ENCODE measurements around the gene WNT7B.

WNT7B gene

GRCh38 chr22:45949258-45949870 lies 27.6 kb downstream of the WNT7B start:
- DNase-seq, result no peak

- DNase-seq, result no peak
Measured at GRCh38 chr22:45948081-45948648, 28.8 kb downstream of the WNT7B start.

DNA sequence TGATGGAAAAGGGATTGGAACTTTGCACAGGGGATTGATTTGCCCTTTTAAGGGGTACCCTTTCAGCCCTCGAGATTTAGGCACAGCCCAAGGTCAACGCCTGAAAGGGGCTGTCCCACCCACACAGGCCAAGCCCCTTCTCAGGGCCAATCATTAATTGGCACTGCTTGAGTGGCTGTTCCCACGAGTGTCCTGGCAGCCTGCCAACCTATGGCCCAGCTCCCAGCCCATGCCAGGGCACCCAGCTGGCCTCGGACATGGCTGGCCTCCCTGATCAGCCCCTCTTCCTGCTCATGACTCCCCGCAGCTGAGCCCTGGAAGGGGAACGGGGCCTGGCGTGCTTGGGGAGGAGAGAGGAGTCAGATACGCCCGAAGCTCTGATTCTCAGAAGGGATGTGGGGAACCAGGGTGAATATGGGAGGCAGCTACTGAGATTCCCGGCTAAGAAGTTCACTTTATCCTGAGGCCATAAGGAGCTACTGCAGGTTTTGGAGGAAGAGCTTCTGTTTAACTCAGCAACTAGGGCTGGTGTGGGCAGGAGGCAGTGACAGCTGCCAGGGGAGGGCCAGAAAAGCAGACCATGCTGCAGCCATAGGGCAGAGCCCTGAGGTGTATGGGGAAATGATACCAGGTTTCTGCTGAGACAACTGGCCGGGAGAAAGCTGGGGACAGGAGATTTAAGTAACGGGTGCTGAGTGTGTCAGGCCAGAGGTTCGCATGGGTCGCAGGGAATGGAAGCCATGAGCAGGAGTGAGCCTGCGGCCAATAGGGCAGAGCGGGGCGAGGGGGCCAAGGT lies 30.0 kb downstream of the WNT7B start:
- DNase-seq, result no peak

DNA sequence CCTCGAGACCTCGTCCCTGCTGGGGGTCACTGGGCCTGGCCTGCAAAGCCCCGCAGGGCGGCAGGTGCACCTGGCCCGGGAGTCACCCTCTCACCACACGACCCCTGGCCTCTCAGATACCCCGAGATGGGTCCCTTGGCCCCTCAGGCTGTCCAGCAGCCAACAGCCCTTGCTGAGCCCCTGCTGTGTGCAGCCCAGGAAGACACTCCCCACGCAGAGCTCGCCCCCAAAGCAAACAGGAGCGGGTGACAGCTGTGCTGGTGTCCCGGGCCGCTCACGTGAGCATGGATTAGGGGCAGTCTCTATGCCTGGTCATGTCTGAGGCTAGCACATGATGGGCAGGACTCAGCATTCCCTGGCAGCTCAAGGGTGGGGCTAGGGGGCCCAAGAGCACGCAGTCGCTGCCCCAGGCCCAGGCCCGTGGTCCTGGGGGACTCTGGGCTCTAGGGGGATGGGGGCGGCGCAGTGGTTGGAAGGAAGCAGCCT lies 31.3 kb downstream of the WNT7B start:
- no peak for DNase-seq

DNA sequence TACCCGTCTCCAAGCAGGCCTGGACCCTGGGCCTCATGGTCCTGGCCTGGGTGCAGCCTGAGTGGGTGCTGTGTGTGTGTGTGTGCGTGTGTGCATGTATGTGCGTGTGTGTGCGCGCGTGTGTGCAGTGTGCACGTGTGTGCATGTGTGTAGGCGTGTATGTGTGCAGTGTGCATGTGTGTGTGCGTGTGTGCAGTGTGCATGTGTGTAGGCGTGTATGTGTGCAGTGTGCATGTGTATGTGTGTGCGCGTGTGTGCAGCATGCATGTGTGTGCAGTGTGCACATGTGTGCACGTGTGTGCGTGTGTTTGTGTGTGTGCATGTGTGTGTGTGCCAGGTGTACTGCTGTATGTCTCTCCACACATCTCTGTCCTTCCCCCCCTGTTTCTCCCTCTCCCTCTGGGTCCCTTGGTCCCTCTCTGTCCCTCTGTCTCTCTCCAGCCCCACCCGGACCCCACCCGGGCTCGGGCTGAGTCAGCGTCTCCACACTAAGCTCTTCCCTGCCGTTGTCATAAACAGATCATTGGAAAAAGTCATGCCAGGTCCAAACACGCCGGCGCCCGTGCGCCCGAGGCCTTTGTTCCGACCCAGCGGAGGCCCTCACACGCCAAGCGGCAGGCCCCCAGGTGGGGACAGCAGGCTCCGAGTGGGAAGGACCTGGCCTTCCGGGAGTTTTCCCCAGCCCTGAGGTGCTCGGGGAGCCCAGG lies 34.0 kb downstream of the WNT7B start:
- DNase-seq, result no peak

GRCh38 chr22:45942344-45942743 lies 34.6 kb downstream of the WNT7B start:
- no peak for DNase-seq

GRCh38 chr22:45938913-45939312 lies 38.0 kb downstream of the WNT7B start:
- no peak for DNase-seq

- no peak for DNase-seq
Measured at GRCh38 chr22:45937960-45938359, 39.0 kb downstream of the WNT7B start.

GRCh38 chr22:45935573-45935972 lies 41.4 kb downstream of the WNT7B start:
- DNase-seq, result no peak

DNA sequence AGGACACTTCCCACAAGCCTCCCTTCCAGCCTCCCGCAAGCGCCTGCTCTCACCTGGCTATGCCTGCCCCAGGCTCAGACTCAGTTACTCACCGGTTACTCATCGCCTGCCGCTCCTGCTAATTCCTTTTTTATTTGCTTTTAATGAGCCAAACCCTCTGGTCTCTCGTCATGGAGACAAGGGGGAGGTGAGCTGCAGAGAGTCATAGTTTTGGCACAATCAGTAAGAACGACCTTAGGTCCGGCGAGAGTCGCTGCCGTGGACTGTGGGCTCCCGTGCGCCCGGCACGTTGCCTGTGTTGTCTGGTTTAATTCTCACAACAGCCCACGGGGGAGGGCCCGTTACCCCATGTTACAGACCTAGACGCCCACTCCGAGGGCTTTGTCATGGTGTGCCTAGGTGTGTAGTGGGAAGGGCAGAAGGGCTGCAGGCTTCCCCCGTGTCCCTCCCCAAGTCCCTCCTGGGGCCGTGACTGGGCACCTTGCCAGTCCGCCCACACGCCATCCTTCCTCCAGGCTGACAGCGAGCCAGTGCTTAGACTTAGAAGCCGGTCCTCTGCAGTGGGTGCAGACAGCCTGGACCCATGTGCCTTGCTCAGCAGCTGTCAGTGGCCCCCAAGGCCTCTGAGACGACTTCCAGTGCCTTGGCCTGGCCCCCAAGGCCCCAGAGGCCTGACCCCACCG lies 42.2 kb downstream of the WNT7B start:
- DNase-seq, result no peak

- no peak for DNase-seq
Measured at GRCh38 chr22:45934168-45934564, 42.8 kb downstream of the WNT7B start.

DNA sequence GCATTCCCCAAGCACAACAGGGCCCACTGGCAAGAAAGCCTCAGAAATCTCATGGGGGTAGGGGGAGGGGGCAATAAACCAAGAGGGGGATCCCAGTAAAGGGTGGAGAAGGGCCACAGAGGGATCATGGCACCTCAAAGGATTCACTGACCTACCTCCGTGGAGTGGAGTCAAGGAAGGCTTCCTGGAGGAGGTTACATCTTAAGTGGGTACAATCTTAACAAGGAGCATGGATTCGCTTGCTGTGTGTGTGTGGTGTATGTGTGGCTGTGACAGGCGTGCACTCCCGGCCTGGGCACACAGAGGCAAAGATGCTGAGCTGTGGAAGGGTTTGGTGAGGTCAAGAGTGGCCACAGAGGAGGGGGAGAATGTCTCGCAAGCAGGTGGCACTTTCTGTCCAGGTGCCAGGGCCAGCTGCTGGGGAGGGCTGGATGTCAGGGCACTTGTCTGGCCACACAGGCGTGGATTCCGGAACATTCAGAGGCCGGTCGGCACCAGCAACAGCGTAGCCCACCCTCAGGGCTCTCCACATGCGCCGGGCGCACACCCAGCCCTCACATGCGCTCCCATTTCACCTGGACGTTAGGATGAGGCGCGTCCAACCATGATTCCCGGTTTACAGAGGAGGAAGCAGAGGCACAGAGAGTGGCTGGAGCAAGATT lies 43.3 kb downstream of the WNT7B start:
- DNase-seq, result no peak

GRCh38 chr22:45932071-45932470 lies 44.9 kb downstream of the WNT7B start:
- no peak for DNase-seq

DNA sequence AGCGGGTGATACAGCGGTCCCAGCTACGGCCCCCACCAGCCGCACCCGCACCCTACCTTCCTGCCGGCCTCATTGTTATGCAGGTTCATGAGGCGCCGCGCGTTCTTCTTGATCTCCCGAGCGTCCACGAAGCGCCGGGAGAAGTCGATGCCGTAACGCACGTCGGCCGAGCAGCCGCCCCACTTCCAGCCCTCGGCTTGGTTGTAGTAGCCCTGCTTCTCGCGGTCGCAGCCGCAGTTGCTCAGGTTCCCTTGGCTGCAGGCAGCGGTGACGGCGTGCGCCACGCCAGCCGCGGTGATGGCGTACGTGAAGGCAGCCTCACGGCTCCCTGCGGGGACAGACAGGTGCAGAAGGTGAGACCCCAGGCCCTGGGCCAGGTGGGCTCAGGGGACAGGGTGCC lies 45.9 kb downstream of the WNT7B start:
- no peak for DNase-seq

- DNase-seq, result no peak
Measured at GRCh38 chr22:45930324-45930723, 46.6 kb downstream of the WNT7B start.

GRCh38 chr22:45929649-45930048 lies 47.3 kb downstream of the WNT7B start:
- DNase-seq, result no peak

GRCh38 chr22:45928726-45929368 lies 48.1 kb downstream of the WNT7B start:
- DNase-seq, result no peak

DNA sequence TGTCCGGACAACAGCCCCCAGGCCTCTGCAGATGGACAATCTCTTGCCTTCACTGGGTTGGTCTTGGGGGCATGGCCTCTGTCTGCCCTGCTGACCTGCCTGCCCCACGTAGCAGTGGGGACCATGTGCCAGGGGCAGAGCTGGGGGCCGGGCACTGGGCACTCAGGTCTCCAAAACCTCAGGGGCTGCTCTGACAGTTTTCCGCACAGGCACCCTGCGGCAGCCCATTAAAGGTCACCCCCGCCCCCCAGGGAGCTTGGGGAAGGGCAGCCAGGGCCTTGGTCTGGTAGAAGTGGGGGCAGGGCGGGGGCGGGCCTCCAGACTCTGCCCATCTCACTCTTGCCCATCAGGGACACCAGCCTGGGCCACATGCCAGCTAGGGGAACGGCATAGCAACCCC lies 49.9 kb downstream of the WNT7B start:
- DNase-seq, result no peak

DNA sequence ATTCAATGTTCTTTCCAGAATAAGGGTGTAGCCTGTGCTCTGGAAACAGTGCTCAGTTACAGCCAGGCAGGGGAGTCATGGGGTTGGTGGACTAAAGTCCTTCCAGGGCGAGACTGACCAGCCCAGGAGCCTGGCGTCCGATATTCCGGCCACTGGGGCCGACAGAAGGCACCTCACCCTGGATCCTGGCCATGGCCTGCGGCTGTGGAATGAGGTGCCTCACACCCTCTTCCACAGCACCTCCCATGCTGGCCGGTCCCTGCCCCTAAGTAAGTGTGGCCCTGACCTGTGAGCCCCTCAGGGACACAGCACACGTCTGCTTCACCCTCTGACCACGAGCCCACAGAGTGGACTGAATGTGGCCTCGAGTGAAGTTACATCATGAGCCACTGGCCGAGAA lies 50.5 kb downstream of the WNT7B start:
- DNase-seq, result no peak

DNA sequence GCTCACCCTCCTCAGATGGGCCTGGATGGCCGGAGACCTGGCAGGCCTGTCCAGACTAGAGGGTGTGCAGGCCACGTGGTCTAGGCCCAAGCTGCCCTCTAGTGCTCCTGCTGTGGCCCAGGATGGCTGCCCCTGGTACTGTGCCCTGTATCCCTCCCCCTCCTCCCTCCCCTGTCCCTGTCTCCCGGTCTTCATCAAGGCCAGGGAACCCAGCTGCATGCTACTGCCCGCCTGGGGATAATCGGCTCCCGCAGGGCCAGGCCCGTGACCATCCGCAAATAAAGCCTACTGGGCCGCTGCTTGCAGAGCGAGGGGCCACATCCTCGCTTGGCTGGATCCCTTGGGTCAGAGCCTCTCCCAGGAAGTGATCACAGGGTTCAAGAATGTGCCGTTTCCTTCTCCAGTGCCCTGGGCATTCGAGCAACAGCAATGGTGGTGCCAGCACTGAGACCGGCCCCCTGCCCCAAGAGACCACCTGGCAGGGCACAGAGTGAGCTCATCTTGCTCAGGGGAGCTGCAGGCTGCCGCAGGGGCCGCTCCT lies 51.1 kb downstream of the WNT7B start:
- DNase-seq, result no peak

DNA sequence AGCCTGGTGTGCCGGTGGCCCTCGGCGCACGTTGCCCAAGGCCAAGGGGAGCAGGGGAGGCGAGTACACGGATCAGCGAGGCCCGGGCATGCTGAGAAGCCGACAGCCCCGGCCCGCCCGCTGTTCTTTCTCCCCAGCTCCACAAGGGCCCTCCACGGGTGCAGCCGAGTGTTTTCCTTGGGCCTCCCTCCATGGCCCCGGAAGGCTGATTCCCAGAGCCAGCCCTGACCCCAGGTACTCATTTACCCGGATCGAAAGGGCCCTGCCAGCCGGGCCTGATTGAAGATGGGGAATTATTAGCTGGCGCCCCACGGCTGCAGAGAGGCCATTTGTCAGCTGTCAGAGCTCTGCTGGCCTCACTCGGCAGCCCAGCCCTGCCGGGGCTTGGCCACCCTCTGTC lies 53.1 kb downstream of the WNT7B start:
- DNase-seq, result no peak

DNA sequence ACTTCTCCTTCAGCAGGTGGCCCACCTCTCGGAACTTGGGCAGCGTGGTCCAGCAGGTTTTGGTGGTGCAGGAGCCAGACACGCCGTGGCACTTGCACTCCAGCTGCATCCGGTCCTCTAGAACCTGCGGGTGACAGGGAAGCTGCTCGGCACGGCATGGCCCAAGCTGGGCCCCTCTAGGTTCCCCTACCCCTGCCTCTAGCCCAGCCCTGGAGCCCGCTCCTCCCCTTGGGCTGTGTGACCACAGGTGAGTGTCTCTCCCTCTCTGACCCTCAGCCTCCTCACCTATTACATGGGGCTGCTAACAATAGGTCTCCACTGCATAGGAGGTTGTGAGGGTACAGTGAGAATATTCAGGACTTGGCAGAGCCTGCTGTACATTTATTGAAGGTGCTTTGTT lies 53.8 kb downstream of the WNT7B start:
- DNase-seq, result no peak

Data from NCI-H748 treated with DMSO at 0.1 percent for 48 hours (cell line).